Liver (tissue), 2 donors: Measurements from ENCODE around the gene PSMD6.

Source experiments
- YY1 ChIP-seq: IDR thresholded peaks from 2 replicates; pipeline ENCODE4 v1.6.1; 2016; ENCODE audit warnings: antibody characterized with exemption, mild to moderate bottlenecking
- TF ChIP-seq, protein P1 (sequence below): fragments of 150-350 bp; IDR thresholded peaks from 2 replicates; pipeline ENCODE4 v1.5.1; 2017; ENCODE audit warnings: improper control_type of control experiment, low read depth, low read length; ENCODE audit not compliant: missing input control
- TF ChIP-seq, protein P2 (sequence below): IDR thresholded peaks from 2 replicates; pipeline ENCODE4 v1.6.1; 2016; ENCODE audit warnings: antibody characterized with exemption
- donor health status: healthy.

DNA sequence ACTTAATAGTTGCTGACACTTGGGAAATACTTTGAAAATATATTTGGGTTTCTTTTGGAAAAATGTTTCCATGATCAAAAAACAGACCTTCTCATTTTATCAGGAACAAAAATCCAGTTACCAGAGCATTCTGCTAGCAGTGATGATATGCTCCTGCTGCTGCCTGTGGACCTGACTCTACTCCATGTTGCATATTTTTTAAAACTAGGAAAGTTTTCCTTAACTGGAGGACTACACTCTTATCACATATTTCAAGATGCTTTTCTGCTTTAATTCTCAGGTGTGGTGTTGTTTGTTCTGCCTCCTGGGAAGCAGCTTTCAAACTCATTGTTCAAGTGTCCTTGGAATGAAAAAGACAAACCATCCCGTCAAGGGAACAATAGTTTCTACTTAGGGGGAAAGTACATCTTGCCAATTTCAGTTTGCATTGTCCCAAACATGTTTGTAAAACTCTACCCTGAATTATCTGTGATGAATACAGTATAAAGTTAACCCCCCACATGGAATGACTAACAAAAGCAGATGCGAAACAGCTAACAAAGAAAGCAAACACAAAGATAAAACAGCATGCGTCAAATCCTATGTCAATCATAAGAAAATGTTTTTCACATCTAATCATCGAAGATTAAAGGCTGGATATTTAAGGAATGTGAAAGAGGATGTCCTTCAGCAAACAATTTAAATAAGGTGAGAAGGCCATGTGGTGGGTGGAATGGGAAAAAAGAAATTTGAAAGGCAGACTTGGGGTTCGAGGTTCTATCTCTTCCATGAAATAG lies 40.1 kb upstream of the PSMD6 start:
- TF ChIP-seq, protein P1, sequence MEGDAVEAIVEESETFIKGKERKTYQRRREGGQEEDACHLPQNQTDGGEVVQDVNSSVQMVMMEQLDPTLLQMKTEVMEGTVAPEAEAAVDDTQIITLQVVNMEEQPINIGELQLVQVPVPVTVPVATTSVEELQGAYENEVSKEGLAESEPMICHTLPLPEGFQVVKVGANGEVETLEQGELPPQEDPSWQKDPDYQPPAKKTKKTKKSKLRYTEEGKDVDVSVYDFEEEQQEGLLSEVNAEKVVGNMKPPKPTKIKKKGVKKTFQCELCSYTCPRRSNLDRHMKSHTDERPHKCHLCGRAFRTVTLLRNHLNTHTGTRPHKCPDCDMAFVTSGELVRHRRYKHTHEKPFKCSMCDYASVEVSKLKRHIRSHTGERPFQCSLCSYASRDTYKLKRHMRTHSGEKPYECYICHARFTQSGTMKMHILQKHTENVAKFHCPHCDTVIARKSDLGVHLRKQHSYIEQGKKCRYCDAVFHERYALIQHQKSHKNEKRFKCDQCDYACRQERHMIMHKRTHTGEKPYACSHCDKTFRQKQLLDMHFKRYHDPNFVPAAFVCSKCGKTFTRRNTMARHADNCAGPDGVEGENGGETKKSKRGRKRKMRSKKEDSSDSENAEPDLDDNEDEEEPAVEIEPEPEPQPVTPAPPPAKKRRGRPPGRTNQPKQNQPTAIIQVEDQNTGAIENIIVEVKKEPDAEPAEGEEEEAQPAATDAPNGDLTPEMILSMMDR: no peak
- TF ChIP-seq, protein P2, sequence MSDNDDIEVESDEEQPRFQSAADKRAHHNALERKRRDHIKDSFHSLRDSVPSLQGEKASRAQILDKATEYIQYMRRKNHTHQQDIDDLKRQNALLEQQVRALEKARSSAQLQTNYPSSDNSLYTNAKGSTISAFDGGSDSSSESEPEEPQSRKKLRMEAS: no peak
- no peak for TF ChIP-seq YY1
